Heart left ventricle (tissue), 16 donors: ENCODE data around the gene ADGRD2. TPM values are rescaled to one million over a fixed set of nuclear protein-coding genes. Genes with fewer than 3 reads are reported as not detected.
A peak's percentile ranks its signal among the peaks of the same experiment; 100 is the strongest.

ENCODE experiments used
- ATAC-seq, 4 donors: fragments of 200-7000 bp; cut with Tn5 transposase; one replicate each; pipeline ENCODE4 v1.9.1; 2020 to 2022; ENCODE audit warnings: moderate library complexity in 4 of 4, mild to moderate bottlenecking in 3 of 4, moderate number of reproducible peaks in 1 of 4
- DNase-seq, 5 donors: peaks; one replicate each; pipeline ENCODE4 v3.0.0-alpha.2; 2020
- H3K27ac ChIP-seq, 12 donors: fragments of 200-600 bp; sonication (generic) in 4 of 12; one replicate each; pipeline versions ENCODE4 v1.5.0 to v1.8.0; 2016 to 2022; ENCODE audit warnings: mild to moderate bottlenecking in 2 of 12
- H3K27me3 ChIP-seq, 9 donors: fragments of 200-600 bp; sonication (generic) in 2 of 9; one replicate each; pipeline versions ENCODE4 v1.5.1 to v1.8.0; 2016 to 2022; ENCODE audit warnings: mild to moderate bottlenecking in 3 of 9
- H3K36me3 ChIP-seq, 9 donors: fragments of 200-600 bp; sonication (generic) in 2 of 9; one replicate each; pipeline versions ENCODE4 v1.5.0 to v1.8.0; 2018 to 2022; ENCODE audit warnings: mild to moderate bottlenecking in 2 of 9
- H3K4me1 ChIP-seq, 12 donors: fragments of 200-600 bp; sonication (generic) in 4 of 12; one replicate each; pipeline versions ENCODE4 v1.5.0 to v1.8.0; 2016 to 2022; ENCODE audit warnings: mild to moderate bottlenecking in 3 of 12
- H3K4me3 ChIP-seq, 12 donors: fragments of 200-600 bp; sonication (generic) in 4 of 12; one replicate each; pipeline versions ENCODE4 v1.5.0 to v1.8.0; 2017 to 2022; ENCODE audit warnings: mild to moderate bottlenecking in 9 of 12, moderate library complexity in 4 of 12
- H3K9me3 ChIP-seq, 12 donors: fragments of 200-600 bp; sonication (generic) in 4 of 12; one replicate each; pipeline versions ENCODE4 v1.5.0 to v1.8.0; 2016 to 2022; ENCODE audit warnings: mild to moderate bottlenecking in 1 of 12
- POLR2A ChIP-seq, 2 donors: fragments of 450-650 bp; IDR thresholded peaks; one replicate each; pipeline ENCODE4 v1.6.1; 2017; ENCODE audit warnings: antibody characterized with exemption in 2 of 2, mild to moderate bottlenecking in 2 of 2, moderate library complexity in 2 of 2
- WGBS, 4 donors: extraction: QIAGEN DNeasy Blood & Tissue Kit in 2 of 4; methylation state at CpG; one replicate each; pipeline versions ENCODE4 v1.1.5 to v1.1.7; 2013 to 2018; 5-methylcytosine and 5-hydroxymethylcytosine counted together
- intact Hi-C, 10 donors: fragments of 100-400 bp; cut with DNase I; formaldehyde crosslinking; loops; one replicate each; pipeline versions ENCODE4 v1.11.1 to v1.14.2; 2022
- polyA plus RNA-seq, 2 donors: library from polyadenylated mRNA; stranded (reverse); fragments of 200-250 nt; gene quantifications; one replicate each; pipeline ENCODE4 v1.2.3, GENCODE V29; 2013
- total RNA-seq, 9 donors: library from RNA; depleted of rRNA in 2 of 9; stranded (reverse); fragments of >200 nt in 2 of 9; fragmentation: NEBNext Ultra II Directional in 3 of 9; extraction: Animal tissue kit (Norgen Biotek cat#: 25700) in 3 of 9; gene quantifications; one replicate each; pipeline versions ENCODE4 v1.1.0 to v1.2.4, GENCODE V29; 2016 to 2023
- TF ChIP-seq, protein P1 (sequence below), 12 donors: fragments of 200-600 bp; sonication (generic) in 4 of 12; IDR thresholded peaks; one replicate each; pipeline versions ENCODE4 v1.5.0 to v1.8.0; 2018 to 2022; ENCODE audit warnings: antibody characterized with exemption in 12 of 12, mild to moderate bottlenecking in 5 of 12
- donor health status: ischemic (EF 13 %, LVEDD 7.1; RV severe dilation, severe dysfunction).
- donor health status: healthy with polysubstance abuse.
- donor health status: DM: no; HTN: yes; CAD: no.
- donor health status: DM: no; HTN: no; CAD: no.
- donor health status: ischemic (EF 25% LVEDD 6.9; RV normal size, moderate dysfunction).
- donor health status: ischemic (EF 25% LVEDD 5.7; RV mildly dilated, moderate dysfunction).
- donor health status: healthy.
- donor health status: DM: yes; HTN: yes; CAD: no.
- donor health status: ischemic (EF 35%, LVEDD 5.7; RV mildly dilated, moderate dysfunction).
- donor health status: nonischemic (EF 11% LVEDD 7.7; RV severe dilation, severe dysfunction).
- donor health status: DM: yes; HTN: yes; CAD: no.
- donor health status: PGD.
- donor health status: ischemic (EF 29% LVEDD 5.4; RV normal size, mild dysfunction).
- donor health status: nonischemic (EF 23%, LVEDD 6.1; RV moderate dilation, normal function).

Gene ADGRD2
- total and polyA plus RNA-seq, 11 donors = not detected

DNA sequence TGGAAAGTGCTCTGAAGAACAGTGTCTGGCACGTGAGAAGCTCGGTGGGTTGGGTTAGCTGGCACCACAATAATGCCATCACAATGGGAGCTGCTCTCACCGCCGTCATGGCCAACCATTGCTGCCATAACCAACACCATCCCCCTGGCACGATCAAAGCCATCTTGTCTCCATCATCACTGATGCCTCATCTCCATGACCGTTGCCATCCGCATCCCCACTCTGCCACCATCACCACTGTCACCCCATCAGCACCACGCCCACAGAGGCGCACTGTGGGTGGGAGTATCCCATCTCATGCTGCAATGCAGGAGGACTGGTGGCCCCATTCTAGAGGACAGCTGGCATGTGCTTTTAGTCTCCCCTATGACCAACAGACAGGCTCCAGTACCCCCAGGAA lies 33.2 kb downstream of the ADGRD2 start:
- Histone ChIP-seq H3K27ac (no peak overlapping the region), H3K9me3 (no peaks in the 10 kb centered on the region), H3K27me3 (peaks cover 10 to 80% (median 28%) of the 10 kb centered on the region in 9 donors), H3K36me3 (no peaks in the 10 kb centered on the region), H3K4me3 (no peak overlapping the region), H3K4me1 (no peaks in the 10 kb centered on the region)
- ATAC-seq (no peak), DNase-seq (peak in 2 of 5 donors; percentile 13 to 26)
- no peak for TF ChIP-seq POLR2A (IDR thresholded peaks at IDR 0.05)
- TF ChIP-seq, protein P1, sequence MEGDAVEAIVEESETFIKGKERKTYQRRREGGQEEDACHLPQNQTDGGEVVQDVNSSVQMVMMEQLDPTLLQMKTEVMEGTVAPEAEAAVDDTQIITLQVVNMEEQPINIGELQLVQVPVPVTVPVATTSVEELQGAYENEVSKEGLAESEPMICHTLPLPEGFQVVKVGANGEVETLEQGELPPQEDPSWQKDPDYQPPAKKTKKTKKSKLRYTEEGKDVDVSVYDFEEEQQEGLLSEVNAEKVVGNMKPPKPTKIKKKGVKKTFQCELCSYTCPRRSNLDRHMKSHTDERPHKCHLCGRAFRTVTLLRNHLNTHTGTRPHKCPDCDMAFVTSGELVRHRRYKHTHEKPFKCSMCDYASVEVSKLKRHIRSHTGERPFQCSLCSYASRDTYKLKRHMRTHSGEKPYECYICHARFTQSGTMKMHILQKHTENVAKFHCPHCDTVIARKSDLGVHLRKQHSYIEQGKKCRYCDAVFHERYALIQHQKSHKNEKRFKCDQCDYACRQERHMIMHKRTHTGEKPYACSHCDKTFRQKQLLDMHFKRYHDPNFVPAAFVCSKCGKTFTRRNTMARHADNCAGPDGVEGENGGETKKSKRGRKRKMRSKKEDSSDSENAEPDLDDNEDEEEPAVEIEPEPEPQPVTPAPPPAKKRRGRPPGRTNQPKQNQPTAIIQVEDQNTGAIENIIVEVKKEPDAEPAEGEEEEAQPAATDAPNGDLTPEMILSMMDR (IDR thresholded peaks at IDR 0.05) = no peak
- 94 to 98% (median 94%) methylated on average over 9 of the region's 9 CpGs for WGBS, 4 donors
- intact Hi-C loops = loop anchor here in 1 of 10 donors (5.0 kb wide), 1 partner anchor 66 kb away; the partner anchor contains the start of gene PSMB7

DNA sequence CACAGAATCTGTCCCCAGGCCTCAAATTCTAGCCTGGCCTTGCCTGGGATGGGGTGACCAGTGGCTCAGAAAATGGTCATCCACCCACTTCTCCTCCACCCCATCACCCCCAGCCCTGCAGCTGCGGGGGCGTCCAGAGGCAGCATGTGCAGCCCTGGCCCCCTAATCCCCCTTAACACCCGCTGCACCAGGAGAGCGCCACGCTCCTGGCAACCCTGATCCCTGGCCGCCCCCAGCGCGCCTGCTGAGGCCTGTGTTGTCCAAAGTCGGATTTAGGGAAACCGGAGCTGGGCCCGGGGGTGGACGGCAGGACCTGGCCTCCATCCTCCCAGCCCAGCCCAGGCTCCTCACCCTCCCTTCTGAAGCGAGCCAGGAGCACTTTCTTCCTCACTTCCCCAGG lies 35.0 kb downstream of the ADGRD2 start:
- 60 to 77% (median 66%) methylated on average over 4 to 13 of the region's 13 CpGs for WGBS, 4 donors
- peaks cover 8 to 73% (median 27%) of the 10 kb centered on the region in 9 donors for H3K27me3 ChIP-seq
- DNase-seq = peak in 1 of 5 donors; percentile 52
- no peak overlapping the region for H3K4me3 ChIP-seq
- intact Hi-C loops = no loop called here
- no peaks in the 10 kb centered on the region for H3K4me1 ChIP-seq
- H3K9me3 ChIP-seq = no peaks in the 10 kb centered on the region
- no peak for ATAC-seq
- H3K27ac ChIP-seq = no peak overlapping the region
- TF ChIP-seq, protein P1 (IDR thresholded peaks at IDR 0.05) = no peak
- no peak for TF ChIP-seq POLR2A (IDR thresholded peaks at IDR 0.05)
- H3K36me3 ChIP-seq = no peaks in the 10 kb centered on the region

DNA sequence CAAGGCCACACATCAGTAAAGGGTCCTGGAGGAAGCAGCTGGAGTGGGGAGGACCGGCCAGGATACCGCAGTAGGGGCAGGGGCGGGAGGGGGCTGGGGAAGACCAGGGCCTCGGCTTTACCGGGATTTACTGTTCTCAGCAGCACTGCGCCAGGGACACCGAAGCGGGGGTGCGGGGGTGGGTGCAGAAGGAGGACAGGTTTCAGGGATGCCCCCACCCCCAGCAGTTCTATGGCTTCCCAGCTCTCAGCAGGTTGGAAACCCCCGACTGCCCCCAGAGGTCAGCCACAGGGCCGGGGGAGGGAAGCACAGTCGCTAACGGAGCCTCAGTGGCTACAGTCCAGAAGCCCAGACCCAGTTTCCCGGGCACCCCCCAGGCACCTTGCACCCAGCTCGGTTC lies 35.7 kb downstream of the ADGRD2 start:
- peaks cover under 1 to 73% (median 24%) of the 10 kb centered on the region in 9 donors for H3K27me3 ChIP-seq
- ATAC-seq (no peak), DNase-seq (peak in 1 of 5 donors; percentile 49)
- H3K27ac ChIP-seq = no peak overlapping the region
- no peaks in the 10 kb centered on the region for H3K4me1 ChIP-seq
- H3K4me3 ChIP-seq = no peak overlapping the region
- H3K9me3 ChIP-seq = no peaks in the 10 kb centered on the region
- WGBS, 4 donors = 56 to 67% (median 62%) methylated on average over 11 to 15 of the region's 15 CpGs
- intact Hi-C loops = no loop called here
- H3K36me3 ChIP-seq = no peaks in the 10 kb centered on the region
- no peak for TF ChIP-seq POLR2A (IDR thresholded peaks at IDR 0.05)
- TF ChIP-seq, protein P1 (IDR thresholded peaks at IDR 0.05) = no peak

DNA sequence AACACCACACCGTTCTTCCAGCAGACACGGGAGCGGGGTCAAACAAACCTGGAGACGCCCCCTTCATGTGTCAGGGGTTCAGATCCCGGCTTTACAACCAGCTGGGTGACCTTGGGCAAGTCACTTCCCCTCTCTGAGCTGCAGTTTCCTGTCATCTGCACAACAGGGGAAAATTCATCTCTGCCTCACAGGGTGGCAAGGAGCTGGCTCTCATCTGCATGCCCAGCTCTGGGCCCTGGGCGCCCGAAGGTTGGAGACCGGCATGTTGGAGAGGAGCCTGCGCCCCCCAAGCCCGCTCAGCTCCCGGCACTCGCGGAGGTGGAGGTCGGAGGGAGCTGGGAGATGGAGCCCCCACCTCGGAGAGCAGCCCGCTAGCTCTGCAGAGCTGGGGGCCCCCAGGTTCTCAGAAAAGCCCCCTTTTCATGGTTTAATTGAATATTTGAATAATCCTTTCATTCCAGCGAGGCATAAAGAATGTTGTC lies 36.6 kb downstream of the ADGRD2 start:
- DNase-seq (peak in 1 of 5 donors; percentile 53), ATAC-seq (no peak)
- TF ChIP-seq, protein P1 (IDR thresholded peaks at IDR 0.05) = no peak
- no peak for TF ChIP-seq POLR2A (IDR thresholded peaks at IDR 0.05)
- no peak overlapping the region for H3K27ac ChIP-seq
- no peak overlapping the region for H3K4me3 ChIP-seq
- no peaks in the 10 kb centered on the region for H3K4me1 ChIP-seq
- 41 to 56% (median 48%) methylated on average over 12 to 17 of the region's 17 CpGs for WGBS, 4 donors
- peaks cover 0 to 77% (median 24%) of the 10 kb centered on the region in 9 donors for H3K27me3 ChIP-seq
- H3K36me3 ChIP-seq = no peaks in the 10 kb centered on the region
- H3K9me3 ChIP-seq = no peaks in the 10 kb centered on the region
- intact Hi-C loops = no loop called here
